ENCODE data around the gene S100A6.

DNA sequence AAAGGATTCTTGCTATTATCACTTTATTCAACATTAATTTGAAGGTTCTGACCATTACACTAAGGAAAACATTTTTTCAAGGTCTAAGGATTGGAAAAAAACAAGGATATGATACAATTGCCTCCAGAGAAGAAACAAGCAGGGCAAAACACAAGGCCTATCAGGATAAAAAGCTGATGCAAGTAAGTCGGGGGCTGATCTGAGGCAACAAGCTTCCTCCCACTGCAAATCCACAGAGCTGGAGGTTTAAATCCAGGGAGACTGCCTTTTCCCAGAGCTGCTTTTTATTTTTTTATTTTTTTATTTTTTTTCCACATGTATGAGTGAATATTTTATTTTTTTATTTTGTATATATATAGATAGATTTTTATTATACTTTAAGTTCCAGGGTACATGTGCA is 49.2 kb upstream of the S100A6 start:
- TF ChIP-seq, protein P1, sequence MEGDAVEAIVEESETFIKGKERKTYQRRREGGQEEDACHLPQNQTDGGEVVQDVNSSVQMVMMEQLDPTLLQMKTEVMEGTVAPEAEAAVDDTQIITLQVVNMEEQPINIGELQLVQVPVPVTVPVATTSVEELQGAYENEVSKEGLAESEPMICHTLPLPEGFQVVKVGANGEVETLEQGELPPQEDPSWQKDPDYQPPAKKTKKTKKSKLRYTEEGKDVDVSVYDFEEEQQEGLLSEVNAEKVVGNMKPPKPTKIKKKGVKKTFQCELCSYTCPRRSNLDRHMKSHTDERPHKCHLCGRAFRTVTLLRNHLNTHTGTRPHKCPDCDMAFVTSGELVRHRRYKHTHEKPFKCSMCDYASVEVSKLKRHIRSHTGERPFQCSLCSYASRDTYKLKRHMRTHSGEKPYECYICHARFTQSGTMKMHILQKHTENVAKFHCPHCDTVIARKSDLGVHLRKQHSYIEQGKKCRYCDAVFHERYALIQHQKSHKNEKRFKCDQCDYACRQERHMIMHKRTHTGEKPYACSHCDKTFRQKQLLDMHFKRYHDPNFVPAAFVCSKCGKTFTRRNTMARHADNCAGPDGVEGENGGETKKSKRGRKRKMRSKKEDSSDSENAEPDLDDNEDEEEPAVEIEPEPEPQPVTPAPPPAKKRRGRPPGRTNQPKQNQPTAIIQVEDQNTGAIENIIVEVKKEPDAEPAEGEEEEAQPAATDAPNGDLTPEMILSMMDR (conservative IDR thresholded peaks at IDR 0.05 in 1 of 2, IDR thresholded peaks at IDR 0.05 in 1 of 2; ENCODE audit: low read depth in 1 of 2, low read length in 2 of 2): no peak
- no peak for TF ChIP-seq EZH2 (IDR thresholded peaks at IDR 0.05; ENCODE audit: low read length, missing control alignments)
